Nucleus accumbens (tissue), 56 donors: ENCODE measurements around the gene FOXN4.

Experiments
- DNase-seq, 56 donors: peaks; one replicate each; lab custom pipeline; 2025; lab: John Stamatoyannopoulos, UW

The FOXN4 gene

DNA sequence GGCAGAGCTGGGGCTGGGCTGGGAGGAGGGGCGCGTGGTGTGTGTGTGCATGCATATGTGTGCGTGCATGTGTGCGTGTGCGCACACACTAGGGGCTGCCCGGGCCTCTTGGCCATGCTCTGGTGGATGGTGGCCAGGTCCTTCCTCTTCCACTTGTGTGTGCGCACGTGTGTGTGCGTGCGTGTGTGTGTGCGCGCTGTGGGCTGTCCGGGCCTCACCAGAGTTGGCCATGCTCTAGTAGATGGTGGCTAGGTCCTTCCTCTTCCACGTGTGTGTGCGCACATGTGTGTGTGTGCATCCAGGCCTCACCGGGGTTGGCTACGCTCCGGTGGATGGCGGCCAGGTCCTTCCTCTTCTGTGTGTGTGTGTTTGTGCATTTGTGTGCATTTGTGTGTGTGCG is 24.7 kb downstream of the FOXN4 start:
- DNase-seq = no peak

- no peak for DNase-seq
These were observed 27.6 kb downstream of the FOXN4 start for GRCh38 chr12:109281452-109281851.

GRCh38 chr12:109279525-109279924 is 29.6 kb downstream of the FOXN4 start:
- DNase-seq = no peak

DNA sequence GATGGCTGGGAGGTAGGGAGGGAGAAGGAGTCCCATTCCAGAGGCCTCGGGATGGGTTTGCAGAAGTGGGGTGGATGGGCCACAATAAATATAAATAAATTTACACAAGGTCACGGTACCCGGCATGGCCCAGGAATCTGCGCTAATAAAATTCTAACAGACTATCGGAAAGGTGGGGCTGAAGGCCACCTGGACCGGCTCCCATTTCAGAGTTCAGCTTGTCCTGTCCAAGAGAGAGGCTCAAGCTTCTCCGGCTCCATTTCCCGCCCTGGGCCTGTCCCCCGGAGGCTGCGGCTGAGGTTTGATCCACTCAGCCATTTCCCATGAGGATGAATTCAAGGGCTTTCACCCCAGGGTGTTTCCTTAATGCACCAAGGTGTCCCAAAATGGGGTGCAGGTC is 30.2 kb downstream of the FOXN4 start:
- no peak for DNase-seq

GRCh38 chr12:109277899-109278762 is 31.0 kb downstream of the FOXN4 start:
- peak in 1 of 56 donors; percentile 1 for DNase-seq

DNA sequence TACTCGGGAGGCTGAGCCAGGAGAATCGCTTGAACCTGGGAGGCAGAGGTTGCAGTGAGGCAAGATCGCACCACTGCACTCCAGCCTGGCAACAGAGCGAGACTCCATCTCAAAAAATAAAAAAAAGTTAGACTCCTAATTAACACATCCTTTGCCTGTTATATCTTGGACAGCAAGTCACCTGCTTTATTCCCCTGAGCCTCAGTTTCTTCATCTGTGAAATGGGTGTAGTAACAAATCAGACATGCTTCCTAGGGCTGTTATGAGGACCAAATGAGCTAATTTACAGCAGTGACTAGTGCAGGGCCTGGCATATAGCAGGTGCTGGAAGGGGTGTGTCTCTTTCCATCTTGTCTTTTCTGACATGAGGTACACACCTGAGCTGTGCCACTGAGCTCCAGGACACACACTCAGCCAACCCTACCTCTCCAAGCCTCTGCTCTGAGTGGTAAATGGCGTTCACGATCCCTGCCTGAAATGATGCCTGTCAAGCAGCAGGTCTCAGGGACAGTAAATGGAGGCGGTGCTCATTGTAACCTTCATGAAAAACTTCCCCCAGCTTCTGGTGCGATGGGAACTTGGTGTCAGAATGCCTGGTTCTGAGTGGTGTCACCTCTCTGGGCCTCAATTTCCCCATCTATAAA is 31.7 kb downstream of the FOXN4 start:
- no peak for DNase-seq

GRCh38 chr12:109276160-109276559 is 32.9 kb downstream of the FOXN4 start:
- DNase-seq = no peak

- DNase-seq = no peak
These were observed 33.9 kb downstream of the FOXN4 start for GRCh38 chr12:109275173-109275572.

- DNase-seq = no peak
These were observed 34.7 kb downstream of the FOXN4 start for GRCh38 chr12:109274381-109274780.

GRCh38 chr12:109273354-109273753 is 35.7 kb downstream of the FOXN4 start:
- no peak for DNase-seq

- no peak for DNase-seq
These were observed 37.7 kb downstream of the FOXN4 start for GRCh38 chr12:109271418-109271817.

DNA sequence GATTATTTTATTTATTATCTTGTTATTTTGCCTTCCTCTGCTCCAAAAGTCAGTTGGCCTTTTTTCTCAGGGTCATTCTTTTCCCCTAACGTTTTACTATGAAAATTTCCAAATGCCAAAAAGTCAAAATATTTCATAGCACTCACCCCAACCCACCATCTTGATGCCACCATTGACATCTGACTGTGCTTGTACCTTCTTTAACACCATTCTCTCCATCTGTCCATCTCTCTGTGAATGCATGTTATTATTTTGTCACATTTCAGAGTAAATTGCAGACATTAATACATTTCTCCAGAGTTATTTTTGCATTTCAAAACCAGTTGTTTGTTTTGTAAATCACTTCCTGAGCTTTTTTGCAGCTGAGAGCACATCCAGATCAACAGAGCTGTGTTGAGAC is 38.6 kb downstream of the FOXN4 start:
- DNase-seq = no peak

- DNase-seq = no peak
These were observed 39.7 kb downstream of the FOXN4 start for GRCh38 chr12:109269428-109269827.

- no peak for DNase-seq
These were observed 40.2 kb downstream of the FOXN4 start for GRCh38 chr12:109268896-109269295.

GRCh38 chr12:109267361-109267760 is 41.7 kb downstream of the FOXN4 start:
- DNase-seq = no peak

DNA sequence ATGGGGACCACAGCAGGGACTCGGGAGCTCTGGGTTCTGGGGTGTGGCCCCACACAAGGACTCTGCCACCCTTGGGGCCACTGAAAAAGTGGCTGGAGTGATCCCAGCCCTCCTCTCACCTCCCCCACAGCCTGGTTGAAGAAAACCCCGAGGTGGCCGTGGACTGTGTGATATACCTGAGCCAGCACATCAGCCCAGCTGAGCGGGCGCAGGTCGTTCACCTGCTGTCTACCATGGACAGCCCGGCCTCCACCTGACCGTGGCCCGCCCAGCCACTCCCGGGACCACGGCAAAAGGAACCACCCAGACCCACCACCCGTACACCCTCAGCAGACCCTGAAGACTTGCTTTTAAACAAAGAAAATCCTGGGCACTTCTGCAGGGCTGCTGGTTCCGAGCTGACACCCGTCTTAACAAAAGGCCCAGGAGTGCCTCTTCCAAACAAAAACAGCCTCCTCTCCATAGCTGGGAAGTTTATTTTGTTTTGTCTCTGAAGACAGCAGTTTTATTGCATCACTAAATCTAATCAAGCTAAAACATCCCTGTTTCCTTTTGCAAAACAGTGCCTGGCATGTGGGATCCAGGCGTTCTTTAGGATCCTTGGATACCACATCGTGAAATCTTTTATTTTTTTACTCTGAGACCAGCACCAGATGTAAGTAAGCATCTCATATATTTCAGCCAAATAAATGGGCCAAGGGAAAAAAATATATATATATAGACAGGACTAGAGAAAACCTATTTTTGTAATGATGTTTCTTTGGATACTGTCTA is 42.8 kb downstream of the FOXN4 start:
- no peak for DNase-seq

DNA sequence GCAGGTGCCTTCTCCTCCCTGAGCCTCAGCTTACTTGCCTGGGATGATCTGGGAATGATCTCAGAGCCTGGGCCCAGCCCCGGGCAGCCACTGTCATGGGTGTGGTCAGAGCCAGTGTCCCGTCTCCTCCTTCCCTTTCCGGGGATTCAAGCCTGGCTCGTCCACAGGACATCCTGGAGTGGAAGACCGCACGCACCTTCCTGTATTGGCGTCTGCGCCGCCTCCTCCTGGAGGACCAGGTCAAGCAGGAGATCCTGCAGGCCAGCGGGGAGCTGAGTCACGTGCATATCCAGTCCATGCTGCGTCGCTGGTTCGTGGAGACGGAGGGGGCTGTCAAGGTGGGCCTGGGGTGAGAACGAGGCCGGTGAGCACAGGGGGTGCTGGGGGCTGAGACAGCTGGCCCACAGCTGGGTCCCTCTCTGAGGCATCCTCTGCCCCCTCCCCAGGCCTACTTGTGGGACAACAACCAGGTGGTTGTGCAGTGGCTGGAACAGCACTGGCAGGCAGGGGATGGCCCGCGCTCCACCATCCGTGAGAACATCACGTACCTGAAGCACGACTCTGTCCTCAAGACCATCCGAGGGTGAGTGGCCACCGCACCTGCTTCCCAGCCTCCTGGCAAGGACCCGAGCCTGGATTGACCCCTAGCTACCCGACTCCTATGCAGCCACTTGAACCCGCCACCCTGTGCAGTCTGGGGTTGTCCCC is 44.0 kb downstream of the FOXN4 start:
- DNase-seq = no peak

DNA sequence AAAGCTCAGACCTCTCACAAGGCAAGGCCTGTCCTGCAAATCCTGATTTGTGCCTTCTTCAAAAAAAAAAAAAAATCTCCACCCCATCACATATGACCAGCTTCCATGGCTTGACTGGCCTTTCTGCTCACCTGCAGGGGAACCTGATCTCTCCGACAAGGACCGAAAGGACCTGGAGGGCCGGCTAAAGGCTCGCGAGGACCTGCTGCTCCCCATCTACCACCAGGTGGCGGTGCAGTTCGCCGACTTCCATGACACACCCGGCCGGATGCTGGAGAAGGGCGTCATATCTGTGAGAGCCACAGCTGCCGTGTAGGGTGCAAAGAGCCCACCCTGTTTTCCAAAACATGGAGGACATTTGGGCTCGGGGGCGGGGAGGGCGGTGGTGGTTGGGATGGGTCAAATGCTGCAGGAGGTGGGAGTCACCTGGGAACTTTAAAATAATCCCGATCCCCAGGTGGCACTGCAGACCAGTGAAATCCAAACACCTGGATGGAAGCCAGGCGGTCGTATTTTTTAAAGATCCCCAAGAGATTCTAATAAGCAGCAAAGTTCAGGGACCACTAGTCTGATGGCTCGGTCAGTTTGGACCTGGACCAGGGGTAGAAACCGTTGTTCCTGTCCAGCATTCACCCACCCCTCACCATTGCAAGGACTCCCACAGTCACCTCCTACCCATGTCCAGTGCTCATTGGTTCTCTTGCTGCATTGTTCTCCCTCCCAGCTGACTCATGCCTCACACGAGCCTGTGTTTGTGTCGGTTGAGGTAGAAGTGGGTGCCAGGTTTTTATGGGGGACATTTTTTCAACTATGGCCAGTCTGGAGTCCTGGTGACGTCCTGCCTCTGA is 44.8 kb downstream of the FOXN4 start:
- DNase-seq = peak in 47 of 56 donors; percentile 2 to 79 (median 30)

- DNase-seq = no peak
These were observed 45.6 kb downstream of the FOXN4 start for GRCh38 chr12:109263439-109263838.

DNA sequence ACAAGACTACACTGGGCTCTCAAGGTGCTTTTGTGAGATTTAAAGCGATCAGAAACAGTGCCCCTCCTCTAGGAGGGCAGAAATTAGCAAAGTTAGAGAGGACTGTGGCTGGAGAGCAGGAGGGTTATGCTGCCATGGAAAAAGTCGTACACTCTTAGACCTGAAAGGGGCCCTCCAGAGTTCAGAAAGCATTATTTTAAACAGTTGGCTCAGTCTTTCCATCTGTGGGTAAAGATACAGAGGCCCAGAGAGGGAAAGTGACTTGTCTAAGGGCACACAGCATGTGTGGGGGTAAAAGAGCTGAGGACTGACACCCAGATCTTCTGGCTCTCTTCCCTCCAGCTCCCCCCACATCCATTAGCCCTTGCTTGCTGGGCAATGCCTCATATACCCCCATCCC is 47.1 kb downstream of the FOXN4 start:
- DNase-seq = no peak
